Left ventricle myocardium inferior (tissue), 1 donor: Measurements from ENCODE around the gene SLC25A21. TPM values are rescaled to one million over a fixed set of nuclear protein-coding genes. Genes with fewer than 3 reads are reported as not detected.
A peak's percentile ranks its signal among the peaks of the same experiment; 100 is the strongest.

ENCODE experiments used
- DNase-seq: peaks from one replicate; pipeline ENCODE4 v3.0.0-alpha.2; 2020
- H3K27ac ChIP-seq: fragments of 200-600 bp; replicated peaks from 2 replicates; pipeline ENCODE4 v1.8.0; 2021
- H3K27me3 ChIP-seq: fragments of 200-600 bp; 2 replicates; pipeline ENCODE4 v1.8.0; 2021; ENCODE audit warnings: low read depth
- H3K36me3 ChIP-seq: fragments of 200-600 bp; 2 replicates; pipeline ENCODE4 v1.8.0; 2021
- H3K4me1 ChIP-seq: fragments of 200-600 bp; 2 replicates; pipeline ENCODE4 v1.8.0; 2021
- H3K4me3 ChIP-seq: fragments of 200-600 bp; 2 replicates; pipeline ENCODE4 v1.8.0; 2021; ENCODE audit warnings: mild to moderate bottlenecking, moderate library complexity
- H3K9me3 ChIP-seq: fragments of 200-600 bp; replicated peaks from 2 replicates; pipeline ENCODE4 v1.8.0; 2021
- CTCF ChIP-seq: fragments of 200-600 bp; IDR thresholded peaks from 2 replicates; pipeline ENCODE4 v1.8.0; 2021; ENCODE audit warnings: antibody characterized with exemption, mild to moderate bottlenecking, borderline replicate concordance
- intact Hi-C: fragments of 100-400 bp; cut with micrococcal nuclease; formaldehyde crosslinking; loops from one replicate; pipeline ENCODE4 v1.11.0; 2022
- total RNA-seq: library from RNA; stranded (reverse); fragmentation: NEBNext Ultra II Directional; extraction: Animal tissue kit (Norgen Biotek cat#: 25700); gene quantifications from one replicate; pipeline ENCODE4 v1.2.1, GENCODE V29; 2021
- donor health status: DM: no; HTN: yes; CAD: no; lungs with severe emphysema.

SLC25A21 gene
- total RNA-seq, 1 donor from 2014 or later: 0.77 TPM

- Histone ChIP-seq H3K27ac (no peak overlapping the region), H3K4me1 (no peaks in the 10 kb centered on the region), H3K27me3 (peaks cover 47% of the 10 kb centered on the region), H3K9me3 (peaks cover 39% of the 10 kb centered on the region), H3K4me3 (no peak overlapping the region), H3K36me3 (no peaks in the 10 kb centered on the region)
- intact Hi-C loops: no loop called here
- no peak for DNase-seq
- TF ChIP-seq CTCF: no peak
These were observed 422.2 kb downstream of the SLC25A21 start for GRCh38 chr14:36750244-36750643.

- H3K27me3 ChIP-seq: peaks cover 47% of the 10 kb centered on the region
- H3K9me3 ChIP-seq: peaks cover 45% of the 10 kb centered on the region
- no peak overlapping the region for H3K27ac ChIP-seq
- no peak overlapping the region for H3K4me3 ChIP-seq
- no peak for TF ChIP-seq CTCF
- H3K36me3 ChIP-seq: no peaks in the 10 kb centered on the region
- intact Hi-C loops: no loop called here
- no peak for DNase-seq
- no peaks in the 10 kb centered on the region for H3K4me1 ChIP-seq
These were observed 423.7 kb downstream of the SLC25A21 start for GRCh38 chr14:36748610-36749213.

GRCh38 chr14:36747411-36748184, 424.8 kb downstream of the SLC25A21 start:
- TF ChIP-seq CTCF: peak; percentile 33
- intact Hi-C loops: no loop called here

GRCh38 chr14:36746872-36747271, 425.5 kb downstream of the SLC25A21 start:
- Histone ChIP-seq H3K4me3 (no peak overlapping the region), H3K27ac (no peak overlapping the region), H3K27me3 (peaks cover 38% of the 10 kb centered on the region), H3K36me3 (no peaks in the 10 kb centered on the region), H3K9me3 (peaks cover 30% of the 10 kb centered on the region), H3K4me1 (no peaks in the 10 kb centered on the region)
- intact Hi-C loops: no loop called here
- no peak for TF ChIP-seq CTCF
- no peak for DNase-seq

More at GRCh38 chr14:36747411-36748184, 424.8 kb downstream of the SLC25A21 start:
- H3K27me3 ChIP-seq: peaks cover 42% of the 10 kb centered on the region
- H3K9me3 ChIP-seq: peaks cover 35% of the 10 kb centered on the region
- no peak overlapping the region for H3K27ac ChIP-seq
- no peak overlapping the region for H3K4me3 ChIP-seq
- no peaks in the 10 kb centered on the region for H3K36me3 ChIP-seq
- no peak for DNase-seq
- H3K4me1 ChIP-seq: no peaks in the 10 kb centered on the region

GRCh38 chr14:36741858-36742257, 430.5 kb downstream of the SLC25A21 start:
- intact Hi-C loops: no loop called here
- Histone ChIP-seq H3K4me1 (no peaks in the 10 kb centered on the region), H3K27me3 (peaks cover 18% of the 10 kb centered on the region), H3K27ac (no peak overlapping the region), H3K36me3 (no peaks in the 10 kb centered on the region), H3K4me3 (no peak overlapping the region), H3K9me3 (peaks cover 30% of the 10 kb centered on the region)
- no peak for DNase-seq
- TF ChIP-seq CTCF: no peak
